Effector CD4-positive, alpha-beta T cell (primary cell): ENCODE data around the gene ERBB4.

Experiments used
- DNase-seq: peaks from one replicate; pipeline ENCODE4 v3.0.0-alpha.2; 2020

The ERBB4 gene

DNA sequence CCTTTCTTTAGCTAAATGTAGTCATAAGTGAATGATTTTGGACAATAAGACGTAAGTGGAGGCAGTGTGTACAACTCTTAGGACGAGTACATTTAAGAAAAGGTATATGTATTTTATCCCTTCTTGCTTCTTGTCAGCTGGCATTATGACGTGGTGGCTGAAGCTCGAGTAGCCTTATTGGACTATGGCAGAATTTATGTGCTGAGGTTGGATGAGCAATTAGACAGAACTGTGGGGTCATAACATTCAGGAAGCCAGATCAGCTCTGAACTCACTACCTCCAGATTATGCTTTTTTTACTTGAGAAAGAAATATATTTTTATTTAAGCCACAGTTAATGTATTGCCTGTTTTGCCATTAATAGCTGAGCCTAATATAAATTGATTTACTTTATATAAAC lies 661.5 kb downstream of the ERBB4 start:
- no peak for DNase-seq

DNA sequence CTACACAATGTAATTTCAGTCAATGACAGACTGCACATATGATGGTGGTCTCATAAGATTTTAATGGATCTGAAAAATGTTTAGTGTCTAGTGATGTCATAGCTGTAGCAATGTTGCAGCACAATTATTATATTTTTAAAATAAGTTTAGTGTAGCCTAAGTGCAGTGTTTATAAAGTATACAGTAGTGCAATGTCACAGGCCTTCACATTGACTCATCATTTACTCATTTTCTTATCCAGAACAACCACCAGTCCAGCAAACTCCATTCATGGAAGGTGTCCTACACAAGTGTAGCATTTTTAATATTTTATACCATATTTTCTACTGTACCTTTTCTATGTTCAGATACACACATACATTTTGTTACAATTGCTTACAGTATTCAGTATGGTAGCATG lies 663.1 kb downstream of the ERBB4 start:
- DNase-seq = no peak

DNA sequence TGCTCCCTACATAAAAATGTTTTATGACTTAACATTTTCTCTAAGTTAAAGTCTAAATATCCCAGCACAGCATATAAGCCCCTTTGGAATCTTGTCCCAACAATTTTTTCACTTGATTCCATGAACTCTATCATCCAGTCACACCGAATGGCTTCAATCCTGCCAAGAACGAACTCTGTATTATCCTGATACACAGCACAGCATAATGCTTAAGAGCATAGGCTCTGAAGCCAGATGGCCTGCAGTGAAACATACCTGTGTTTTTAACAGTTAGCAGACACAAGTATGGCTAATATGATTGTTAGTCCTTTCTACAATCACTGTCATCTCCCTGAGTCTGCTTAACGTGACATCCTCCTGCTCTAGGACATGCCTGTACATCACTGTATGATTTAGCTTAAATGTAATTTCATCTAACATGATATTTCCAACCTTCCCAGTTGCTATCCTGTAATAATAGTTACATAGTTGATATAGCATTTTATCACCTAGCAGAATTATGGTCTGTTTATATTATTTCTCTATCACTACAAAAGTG lies 669.5 kb downstream of the ERBB4 start:
- DNase-seq = no peak

DNA sequence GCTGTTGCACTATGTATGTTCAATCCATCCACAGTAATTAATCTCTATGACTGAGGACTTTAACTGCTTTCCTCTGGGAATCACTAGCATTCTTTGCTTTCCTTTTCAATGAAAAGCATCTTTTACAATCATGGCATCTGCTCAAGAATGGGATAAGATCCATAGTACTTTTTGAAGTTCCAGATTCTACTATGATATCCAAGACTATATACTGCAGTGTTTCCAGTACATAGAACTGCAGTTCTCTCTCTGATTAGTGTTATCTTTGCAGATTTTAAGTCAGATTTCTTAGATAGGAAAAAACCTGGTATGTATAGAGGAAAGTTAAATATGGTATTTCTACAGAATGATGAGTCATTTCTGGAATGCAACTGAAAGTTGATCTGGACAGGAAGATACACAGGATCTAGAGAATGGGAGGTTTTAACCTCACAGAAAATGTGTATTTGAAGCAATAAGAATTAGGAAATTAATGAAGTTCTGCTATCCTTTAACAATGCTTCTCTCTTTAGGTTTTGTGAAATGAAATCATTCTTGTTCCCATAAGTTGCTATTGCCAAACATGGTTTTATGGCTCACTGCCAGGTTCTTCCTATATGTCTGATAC lies 670.7 kb downstream of the ERBB4 start:
- no peak for DNase-seq

DNA sequence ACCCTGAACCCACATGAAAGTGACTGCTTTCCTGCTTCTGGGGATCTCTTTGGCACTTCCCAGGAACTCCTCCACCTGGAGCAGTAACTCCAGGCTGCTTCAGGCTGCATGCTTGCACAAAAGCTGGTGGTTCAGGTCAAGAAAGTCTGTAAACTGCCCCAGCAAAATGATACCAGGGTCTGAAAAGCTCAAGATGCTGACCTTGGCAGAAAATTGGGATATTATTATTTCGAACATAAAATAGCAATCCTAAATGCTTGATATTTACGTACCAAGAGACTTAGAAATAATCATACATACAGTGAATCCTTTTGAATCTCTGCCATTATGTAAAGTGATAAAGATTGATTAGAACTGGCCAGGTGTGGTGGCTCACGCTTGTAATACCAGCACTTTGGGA lies 674.3 kb downstream of the ERBB4 start:
- no peak for DNase-seq

DNA sequence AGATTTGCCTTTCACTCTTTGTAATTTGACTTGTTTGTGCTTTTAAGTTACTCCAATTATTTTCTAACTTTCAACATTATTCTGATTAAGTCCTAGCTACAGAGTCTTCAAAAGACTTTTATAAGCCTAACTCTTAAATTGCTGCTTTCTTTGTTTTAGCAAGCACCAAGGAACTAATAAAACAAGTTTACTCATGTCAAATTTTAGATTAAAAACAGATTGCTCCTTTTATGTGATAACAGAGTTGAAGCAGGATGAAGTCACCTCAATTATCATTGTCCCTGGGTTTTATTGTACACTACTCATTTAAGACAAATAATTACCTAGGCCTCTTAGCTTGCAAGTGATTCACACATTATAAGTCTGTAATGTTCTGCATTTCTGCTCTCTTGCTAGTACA lies 678.4 kb downstream of the ERBB4 start:
- DNase-seq = no peak

DNA sequence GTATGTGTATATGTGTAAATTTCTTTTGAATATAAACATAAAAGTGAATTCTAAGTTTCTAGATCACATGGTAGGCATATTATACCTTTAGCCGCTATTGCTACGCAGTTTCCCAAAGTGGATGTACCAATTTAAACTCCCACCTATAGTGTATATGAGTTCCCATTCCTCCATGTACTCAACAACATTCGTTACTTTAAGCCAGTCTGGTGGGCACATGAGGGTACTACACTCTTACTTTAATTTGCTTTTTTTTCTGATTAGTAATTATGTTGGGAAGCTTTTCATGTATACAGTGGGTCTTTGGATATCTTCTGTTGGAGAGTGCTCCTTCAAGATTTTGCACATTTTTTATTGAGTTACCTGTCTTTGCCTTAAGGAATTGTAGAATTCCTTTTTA lies 683.8 kb downstream of the ERBB4 start:
- no peak for DNase-seq

DNA sequence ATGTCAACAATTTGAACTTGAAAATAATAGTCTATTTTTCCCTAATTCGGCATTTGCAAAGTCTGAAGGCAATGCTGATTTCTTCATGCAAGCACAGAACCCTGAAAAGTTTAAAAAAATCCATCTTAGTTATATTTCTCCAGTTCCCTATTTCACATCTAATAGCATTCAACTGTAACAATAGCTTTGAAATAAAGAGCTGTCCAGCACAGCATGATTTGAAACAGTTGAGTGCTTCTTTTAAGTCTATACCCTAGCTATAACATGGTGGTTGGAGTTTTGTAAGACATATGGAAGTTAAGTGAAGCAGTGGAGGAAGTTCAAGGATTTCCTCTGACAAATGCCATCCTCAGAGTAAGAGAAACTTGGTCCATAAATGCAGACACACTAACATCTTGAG lies 691.9 kb downstream of the ERBB4 start:
- DNase-seq = no peak

DNA sequence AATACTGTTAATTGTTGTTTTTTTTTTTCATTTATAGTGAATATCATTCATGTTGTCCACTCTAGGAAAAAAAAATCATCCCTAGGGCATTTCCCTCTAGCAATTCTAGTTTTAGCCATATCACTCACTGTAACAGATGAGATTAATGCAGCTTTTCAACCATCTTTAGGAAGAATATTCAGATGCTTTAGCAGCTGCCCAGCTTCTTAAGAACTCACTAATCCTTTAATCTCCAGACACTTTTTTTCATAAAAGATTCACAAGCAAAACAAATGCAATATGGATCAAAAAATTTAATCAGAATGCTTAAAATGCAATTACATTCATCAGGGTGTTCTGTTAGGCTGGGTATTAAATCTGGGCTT lies 692.6 kb downstream of the ERBB4 start:
- no peak for DNase-seq

DNA sequence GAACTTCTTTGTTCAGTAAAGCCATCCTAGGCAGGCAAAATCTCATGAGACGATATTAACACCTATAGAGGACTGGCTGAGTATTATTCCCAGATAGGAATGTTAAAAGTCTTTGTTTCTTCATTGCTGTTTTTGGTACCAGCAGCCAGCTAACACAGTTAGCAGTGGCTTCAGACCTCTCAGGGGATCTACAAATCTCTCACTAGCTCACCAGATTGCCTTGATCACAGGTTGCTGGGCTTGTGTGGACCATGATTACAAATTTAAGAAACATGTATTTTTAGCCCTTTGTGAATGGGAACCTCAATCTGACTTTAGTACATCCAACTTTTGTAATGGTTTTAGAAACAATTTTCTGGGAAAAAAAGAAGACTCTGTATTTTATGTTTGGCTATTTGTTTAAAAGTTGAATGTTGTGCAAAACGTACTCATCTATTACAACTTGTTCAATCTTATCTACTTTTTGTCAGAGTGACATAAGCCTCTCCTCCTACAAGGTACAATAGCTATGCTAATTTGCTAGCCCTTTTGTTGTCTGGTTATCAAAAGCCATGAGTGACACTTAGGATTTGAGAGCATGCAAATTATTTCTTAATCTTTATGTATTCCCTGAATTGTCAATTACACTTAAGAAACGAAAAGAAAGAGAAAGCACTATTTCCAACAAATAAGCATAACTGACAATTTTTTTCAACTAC lies 693.1 kb downstream of the ERBB4 start:
- DNase-seq = no peak

DNA sequence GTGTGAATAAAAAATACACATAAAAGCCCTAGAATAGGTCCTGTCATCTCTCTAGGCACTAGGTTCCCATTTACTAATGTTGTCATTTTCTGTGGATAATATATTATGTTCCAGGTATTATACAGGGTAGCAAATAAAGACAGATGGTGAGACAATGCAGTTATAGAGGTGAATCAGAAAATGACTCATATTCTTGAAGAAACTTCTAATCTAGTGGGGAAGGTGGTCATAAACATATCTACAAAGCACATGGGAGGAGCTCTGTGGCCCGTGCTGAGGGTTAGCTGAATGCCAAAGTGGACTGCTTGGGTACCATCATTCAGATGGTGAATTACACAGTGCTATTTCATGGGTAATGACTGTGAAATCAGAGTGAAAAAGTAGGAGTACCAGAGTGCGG lies 700.9 kb downstream of the ERBB4 start:
- DNase-seq = no peak

DNA sequence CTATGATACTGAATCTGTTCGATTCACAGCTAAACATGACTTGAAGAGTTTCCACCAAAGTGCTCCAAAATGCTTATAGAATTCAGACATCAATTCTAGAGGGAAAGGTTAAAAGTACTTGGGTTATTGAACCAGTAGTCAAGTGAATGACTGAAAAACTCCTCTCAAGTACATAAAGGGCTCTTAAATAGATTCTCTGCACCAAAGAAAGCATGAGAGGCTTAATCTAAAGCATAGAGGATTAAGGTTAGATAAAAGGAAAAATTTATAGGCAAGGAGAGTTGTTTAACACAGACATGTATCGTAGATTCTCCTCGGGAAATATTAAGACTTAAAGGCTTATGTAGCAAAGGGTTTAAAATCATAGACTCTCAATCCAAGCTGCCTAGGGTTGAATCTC lies 701.4 kb downstream of the ERBB4 start:
- no peak for DNase-seq

DNA sequence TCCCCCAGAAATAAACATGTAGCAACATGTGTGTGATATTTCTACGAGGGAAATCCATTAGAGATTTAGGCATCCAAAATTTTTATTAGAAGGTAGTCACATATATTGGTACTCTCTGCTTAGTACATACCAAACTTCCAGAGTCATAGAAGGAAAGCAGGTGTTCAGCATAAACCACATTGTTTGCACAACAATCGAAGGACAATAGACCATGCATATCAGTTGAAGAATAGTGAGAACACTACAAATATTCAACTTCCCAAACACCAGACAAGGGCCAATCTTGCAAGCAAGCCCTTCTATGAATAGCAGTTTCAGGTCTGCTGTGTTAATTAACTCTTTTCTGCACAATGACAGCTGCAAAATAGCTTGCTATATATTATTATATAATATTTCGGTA lies 702.2 kb downstream of the ERBB4 start:
- DNase-seq = no peak

DNA sequence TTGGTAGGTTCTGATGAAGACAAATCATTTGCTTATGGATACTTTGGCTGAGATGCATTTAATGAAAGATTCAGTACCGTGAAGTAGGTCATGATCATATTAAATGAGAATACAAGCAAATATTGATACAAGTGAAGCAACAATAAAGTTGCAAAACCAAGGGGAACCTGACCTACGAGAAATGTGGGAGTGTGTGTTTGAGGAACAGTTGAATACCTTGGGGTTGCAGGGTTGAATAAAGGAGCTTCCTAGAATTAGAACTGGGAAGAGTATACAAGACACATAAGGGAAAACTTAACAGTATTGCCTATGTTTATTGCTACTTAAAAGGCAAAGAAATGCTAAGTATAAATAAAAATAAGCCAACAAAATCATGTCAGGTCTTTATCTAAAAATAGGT lies 702.9 kb downstream of the ERBB4 start:
- DNase-seq = no peak

DNA sequence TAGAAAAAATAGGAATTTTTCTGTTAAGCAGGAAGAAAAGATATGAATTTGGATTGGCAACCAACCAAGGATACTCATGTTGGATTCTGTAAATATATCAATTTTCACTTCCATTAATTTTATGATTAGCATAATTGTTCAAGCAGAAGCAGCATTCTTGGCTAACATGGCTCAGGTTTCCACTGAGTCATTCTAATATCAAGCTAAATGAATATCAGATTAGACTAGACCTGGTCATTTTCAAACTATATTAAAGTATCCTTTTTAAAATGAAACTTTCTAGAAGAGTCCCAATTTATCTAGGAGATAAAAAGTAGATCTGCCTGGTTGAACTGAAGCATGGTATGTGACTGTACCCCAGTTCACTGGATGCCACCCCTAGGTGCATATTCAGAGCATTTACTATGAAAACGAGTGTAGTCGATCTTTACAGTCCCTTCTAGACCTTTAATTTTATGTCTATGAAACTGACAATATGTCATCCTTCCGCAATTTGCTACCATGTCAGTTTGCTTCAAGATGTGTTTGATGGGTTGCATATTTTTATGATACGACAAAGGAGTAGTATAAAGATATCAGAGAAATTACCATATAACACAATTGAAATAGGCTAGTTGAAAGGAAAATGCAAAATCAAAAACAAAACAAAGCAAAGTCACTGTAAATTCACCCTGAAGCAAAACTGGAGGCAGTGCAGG lies 704.9 kb downstream of the ERBB4 start:
- DNase-seq = no peak

DNA sequence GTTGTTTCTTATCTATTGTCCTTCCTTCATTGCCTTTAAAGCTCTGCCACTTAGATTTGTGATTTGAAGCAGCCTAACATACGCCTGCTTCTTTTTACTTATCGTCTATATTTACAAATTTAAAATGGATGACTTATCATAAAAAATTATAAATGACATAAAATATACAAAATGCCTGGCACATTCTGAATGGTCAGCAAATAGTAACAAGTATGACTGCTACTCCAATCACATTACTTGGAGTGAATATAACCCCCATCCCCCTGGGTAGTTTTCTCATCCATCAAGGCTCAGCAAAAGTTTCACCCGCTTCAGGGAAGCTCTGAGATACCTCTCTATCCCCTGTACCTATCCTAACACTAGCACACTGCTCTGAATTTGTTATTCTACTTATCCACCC lies 708.9 kb downstream of the ERBB4 start:
- no peak for DNase-seq

DNA sequence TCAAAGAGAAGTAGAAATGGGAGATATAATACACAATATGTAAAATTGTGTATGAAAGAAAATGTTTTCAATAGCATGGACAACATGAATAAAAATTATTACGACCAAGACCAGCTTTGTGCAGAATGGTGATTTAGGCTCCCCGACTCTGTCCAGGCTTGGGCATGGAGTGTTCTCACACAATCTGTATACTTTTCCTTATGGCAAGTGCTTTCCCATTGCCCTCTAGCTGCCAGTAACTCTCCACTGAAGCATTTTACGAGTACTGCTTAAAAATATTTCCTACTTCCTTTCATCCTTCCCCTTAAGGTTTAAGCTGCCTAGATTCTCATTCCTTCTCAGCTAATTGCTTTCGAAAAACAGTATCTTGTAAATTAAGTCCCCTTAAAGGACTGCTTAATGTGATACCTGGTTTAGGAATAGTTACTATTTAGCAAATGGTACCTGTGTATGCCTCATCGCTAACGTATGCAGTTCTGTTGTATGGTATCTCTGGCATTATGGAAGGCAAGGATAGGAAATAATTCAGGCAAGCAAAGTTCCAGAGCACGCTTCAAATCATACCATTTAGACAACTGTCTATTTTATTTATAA lies 714.6 kb downstream of the ERBB4 start:
- no peak for DNase-seq

DNA sequence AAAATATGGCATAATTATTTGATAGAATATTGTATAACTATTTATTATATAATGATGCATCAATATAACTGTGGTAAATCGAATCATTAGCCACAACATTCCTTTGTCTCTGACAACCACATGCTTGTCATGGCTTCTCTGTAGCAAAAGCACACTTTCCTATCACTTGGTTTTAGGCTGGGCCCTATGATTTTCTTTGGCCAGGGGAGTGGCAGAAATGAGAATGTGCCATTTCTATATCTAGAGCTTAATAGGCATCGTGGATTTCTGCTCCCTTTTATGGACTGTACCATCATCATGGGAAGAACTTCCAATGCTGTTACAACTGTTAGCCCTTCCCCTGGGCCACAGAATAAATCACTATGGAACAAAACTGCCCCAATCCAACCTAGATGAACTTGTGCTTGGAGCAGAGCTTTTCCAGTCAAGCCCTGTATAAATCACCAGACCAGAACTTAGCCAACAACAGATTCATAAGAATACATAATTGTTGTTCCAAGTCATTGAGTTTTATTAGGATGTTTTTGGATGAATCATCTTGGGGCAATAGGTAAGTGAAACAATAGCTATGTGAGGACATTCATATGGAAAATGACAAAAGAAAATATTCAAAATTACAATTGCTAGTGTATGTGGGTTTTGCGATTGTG lies 715.8 kb downstream of the ERBB4 start:
- DNase-seq = no peak

DNA sequence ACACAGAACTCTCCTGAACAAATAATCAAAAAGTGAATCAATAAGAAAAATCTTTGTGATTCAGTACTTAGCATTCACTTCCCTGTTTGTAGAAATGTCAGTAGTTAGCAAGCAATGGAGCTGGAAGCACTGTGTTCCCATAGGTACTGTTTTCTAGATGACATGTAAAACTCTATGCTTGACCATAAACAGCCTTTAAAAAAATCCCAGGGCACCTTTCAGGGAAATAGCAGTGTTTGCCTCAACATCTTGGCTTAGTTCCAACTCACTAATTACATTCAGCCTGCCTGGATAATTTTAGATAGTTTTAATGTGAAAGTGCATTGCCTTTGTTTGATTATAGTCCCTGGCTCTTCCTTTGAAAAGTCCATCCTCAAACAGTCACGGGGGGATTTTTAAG lies 721.8 kb downstream of the ERBB4 start:
- no peak for DNase-seq

DNA sequence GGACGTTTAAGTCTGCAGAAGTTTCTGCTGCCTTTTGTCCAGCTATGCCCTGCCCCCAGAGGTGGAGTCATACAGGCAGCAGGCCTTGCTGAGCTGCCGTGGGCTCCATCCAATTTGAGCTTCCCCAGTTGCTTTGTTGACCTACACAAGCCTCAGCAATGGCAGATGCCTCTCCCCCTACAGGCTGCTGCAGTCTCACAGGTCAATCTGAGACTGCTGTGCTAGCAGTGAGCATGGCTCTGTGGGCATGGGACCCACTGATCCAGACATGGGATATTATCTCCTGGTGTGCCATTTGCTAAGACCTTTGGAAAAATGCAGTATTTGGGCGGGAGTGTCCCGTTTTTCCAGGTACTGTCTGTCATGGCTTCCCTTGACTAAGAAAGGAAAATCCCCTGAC lies 726.0 kb downstream of the ERBB4 start:
- DNase-seq = no peak

DNA sequence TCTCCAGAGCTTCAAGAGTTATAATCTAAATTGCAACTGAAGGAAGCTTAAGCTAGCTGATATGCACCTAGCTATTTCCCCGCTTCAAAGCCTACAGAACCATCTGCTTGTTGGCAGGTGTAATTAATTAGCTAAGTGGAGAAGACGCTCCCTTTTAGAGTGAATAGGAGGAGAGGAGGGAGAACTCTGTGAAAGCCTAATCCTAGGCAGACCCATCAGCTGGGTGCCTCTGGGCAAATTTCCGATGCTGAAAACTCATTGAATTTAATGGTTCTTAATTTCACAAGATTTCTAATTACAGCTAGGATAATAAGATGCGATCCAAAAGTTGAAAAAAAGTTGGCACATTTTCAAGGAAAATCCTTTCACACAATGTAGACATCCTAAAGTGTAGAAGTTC lies 735.9 kb downstream of the ERBB4 start:
- no peak for DNase-seq

DNA sequence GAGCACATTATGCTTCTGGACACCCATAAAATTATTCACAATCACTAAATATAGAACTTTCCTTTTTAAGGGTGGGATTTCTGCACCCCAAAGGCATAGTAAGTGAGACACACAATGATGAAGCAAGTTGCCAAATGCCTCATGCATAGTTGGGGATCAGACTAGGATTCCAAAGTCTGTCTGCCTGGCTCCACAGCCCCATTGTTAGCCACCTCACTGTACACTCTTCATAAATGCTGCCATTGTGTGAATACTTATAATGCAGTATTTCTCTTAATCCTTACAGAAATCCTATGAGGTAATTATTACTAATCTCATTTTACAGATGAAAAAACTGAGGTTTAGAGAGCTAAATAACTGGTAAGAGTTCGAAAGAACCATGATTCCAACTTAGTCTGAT lies 738.6 kb downstream of the ERBB4 start:
- no peak for DNase-seq

DNA sequence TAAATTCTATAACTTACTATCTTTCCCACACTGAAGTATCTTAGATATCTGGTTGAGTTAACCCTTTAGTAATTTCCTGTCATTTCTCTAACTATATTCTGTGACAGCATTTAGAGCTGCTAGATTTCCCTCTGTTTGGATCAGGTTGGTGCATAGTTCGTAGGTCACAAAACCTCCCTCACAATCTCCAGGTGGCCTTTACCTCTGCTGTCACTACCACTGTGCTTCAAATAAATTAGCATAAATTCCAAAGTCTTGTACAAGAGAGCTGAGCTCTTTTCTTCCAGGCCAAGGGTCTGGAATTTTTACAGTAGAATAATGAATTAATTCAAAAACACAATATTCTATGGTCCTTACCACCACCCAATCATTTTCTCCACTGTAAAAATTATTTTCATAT lies 739.7 kb downstream of the ERBB4 start:
- DNase-seq = no peak
